ENCODE results near the gene GSDMA.

GSDMA gene

DNA sequence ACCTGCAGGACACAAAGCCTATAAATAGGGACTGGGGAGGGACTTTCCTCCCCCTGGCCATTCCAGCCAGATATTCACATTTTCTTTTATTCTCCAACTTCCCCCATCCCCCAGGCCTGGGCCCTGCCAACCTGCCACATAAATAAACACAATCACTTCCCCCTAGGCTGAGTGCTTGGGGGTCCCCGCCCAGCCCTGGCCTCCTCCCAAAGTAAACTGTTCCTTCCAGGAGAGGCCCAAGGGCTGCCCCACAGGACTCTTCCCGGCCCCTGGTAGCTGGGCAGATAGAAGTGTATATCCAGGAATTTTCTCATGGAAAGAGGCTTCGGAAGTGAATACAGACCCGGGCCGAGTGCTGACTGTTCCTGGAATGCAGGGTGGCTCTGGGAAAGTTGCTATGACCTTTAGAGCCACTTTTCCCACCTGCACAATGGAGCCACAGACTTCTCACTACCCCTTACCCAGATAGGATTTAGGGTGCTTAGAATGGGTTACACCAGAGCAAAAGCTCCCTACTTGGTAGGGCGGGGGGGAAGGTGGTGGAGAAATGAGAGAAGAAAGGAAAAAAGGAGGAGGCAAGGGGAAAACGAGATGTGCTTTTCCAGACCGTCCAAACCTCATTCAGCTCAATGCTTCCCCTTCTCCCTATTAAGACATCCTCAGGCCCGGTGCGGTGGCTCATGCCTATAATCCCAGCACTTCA is 60.9 kb downstream of the GSDMA start:
- TF ChIP-seq, protein P1, sequence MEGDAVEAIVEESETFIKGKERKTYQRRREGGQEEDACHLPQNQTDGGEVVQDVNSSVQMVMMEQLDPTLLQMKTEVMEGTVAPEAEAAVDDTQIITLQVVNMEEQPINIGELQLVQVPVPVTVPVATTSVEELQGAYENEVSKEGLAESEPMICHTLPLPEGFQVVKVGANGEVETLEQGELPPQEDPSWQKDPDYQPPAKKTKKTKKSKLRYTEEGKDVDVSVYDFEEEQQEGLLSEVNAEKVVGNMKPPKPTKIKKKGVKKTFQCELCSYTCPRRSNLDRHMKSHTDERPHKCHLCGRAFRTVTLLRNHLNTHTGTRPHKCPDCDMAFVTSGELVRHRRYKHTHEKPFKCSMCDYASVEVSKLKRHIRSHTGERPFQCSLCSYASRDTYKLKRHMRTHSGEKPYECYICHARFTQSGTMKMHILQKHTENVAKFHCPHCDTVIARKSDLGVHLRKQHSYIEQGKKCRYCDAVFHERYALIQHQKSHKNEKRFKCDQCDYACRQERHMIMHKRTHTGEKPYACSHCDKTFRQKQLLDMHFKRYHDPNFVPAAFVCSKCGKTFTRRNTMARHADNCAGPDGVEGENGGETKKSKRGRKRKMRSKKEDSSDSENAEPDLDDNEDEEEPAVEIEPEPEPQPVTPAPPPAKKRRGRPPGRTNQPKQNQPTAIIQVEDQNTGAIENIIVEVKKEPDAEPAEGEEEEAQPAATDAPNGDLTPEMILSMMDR (conservative IDR thresholded peaks at IDR 0.05; ENCODE audit: low read depth) = no peak
- DNase-seq (ENCODE audit: low spot score) = no peak
- POLR2A ChIA-PET (ENCODE audit: low non-redundant PET) = no interaction called here
- CTCF ChIA-PET = interaction anchor here (0.8 to 1.0 kb wide), 2 partner anchors 12 to 16 kb away, joined by 3 read pairs; no protein-coding TSS in a partner anchor
- peak overlapping the region; percentile 99 for H3K27ac ChIP-seq

DNA sequence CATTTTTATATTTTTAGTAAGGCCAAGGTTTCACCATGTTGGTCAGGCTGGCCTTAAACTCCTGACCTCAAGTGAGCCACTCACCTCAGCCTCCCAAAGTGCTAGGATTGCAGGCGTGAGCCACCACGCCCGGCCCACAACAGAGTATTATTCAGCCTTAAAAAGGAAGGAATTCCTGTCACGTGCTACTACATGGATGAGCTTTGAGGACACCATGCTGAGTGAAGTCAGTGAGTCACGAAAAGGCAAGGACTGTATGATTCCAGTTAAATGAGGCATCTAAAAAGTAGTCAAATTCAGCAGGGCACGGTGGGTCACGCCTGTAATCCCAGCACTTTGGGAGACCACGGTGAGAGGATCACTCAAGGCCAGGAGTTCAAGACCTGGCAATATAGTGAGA is 62.1 kb downstream of the GSDMA start:
- POLR2A ChIA-PET (ENCODE audit: low non-redundant PET) = interaction anchor here (0.6 kb wide), 1 partner anchor 51 kb away, joined by 3 read pairs; no protein-coding TSS in a partner anchor

DNA sequence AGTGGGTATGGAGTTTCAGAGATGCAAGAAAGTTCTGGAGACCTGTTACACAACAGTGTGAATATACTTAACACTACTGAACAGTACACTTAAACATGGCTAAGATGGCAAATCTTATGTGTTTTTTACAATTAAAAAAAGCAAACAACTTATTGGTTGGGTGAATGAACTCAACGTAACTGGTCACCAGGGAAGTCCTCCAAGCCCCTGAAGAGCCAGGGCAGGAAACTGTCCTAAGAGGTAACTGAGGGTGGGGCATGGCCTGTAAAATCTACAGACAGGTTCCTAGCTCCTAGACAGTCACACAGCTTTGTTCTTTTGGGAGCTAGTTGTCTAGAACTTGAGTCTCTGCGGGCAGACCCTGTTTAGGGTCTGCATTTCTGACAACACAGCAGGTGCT is 62.8 kb downstream of the GSDMA start:
- peak overlapping the region; percentile 99 for H3K27ac ChIP-seq
- no peak for DNase-seq (ENCODE audit: low spot score)
- ChIA-PET POLR2A (ENCODE audit: low non-redundant PET) (interaction anchor here (0.6 kb wide), 1 partner anchor 52 kb away, joined by 3 read pairs; no protein-coding TSS in a partner anchor), CTCF (interaction anchor here (0.6 to 3.9 kb wide), 7 partner anchors 9 to 90 kb away, joined by 3 to 57 read pairs (median 3); partner anchors contain the start of gene CSF3)
- TF ChIP-seq, protein P1 (conservative IDR thresholded peaks at IDR 0.05; ENCODE audit: low read depth) = no peak

More for the DNA sequence above, 62.1 kb downstream of the GSDMA start:
- peak overlapping the region; percentile 99 for H3K27ac ChIP-seq
- TF ChIP-seq, protein P1 (conservative IDR thresholded peaks at IDR 0.05; ENCODE audit: low read depth) = no peak
- no peak for DNase-seq (ENCODE audit: low spot score)
- CTCF ChIA-PET = interaction anchor here (0.7 to 3.9 kb wide), 3 partner anchors 10 to 62 kb away, joined by 3 to 57 read pairs (median 3); partner anchors contain the start of gene CSF3

DNA sequence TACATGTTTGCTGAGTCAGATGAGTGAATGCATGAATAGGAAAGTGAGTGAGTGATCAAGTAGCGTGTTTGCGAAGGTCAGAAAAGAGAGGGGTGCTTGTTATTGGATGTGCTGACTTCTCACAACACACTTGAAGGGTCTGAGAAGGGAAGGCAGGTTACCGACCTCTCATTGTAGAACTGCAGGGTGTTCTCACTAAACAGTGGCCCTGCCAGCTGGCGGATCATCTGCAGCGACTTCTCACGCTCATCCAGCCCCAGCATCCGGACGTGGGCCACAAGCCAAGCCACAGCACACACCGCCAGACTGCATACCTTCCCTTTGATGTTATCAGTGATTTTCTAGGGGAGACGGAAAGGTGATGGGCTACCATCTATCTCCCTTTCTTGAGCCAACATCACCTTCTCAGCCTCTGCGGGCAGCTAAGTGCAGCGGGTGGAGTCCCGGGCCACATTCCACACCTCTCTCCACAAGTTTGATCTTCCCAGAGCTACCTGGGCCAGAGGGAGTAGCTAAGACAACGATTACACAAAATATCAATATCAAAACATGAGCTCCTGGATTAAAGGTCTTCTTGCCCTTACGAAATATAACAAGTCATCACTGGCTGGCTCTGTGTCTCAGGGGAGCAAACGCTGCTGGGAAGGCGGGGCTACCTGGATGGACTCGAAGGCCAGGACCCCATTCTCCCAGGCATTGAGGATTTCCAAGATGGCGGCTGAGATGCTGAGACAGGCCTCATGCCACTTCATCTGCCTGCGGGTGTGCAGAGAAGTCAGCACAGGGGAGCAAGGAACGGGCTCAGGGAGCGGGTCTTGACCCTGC is 63.4 kb downstream of the GSDMA start:
- ChIA-PET POLR2A (ENCODE audit: low non-redundant PET) (no interaction called here), CTCF (interaction anchor here (0.6 to 3.9 kb wide), 18 partner anchors 8 to 502 kb away, joined by 3 to 57 read pairs (median 4); partner anchors contain the start of gene CSF3)
- peak overlapping the region; percentile 99 for H3K27ac ChIP-seq
- TF ChIP-seq, protein P1 (conservative IDR thresholded peaks at IDR 0.05; ENCODE audit: low read depth) = no peak
- no peak for DNase-seq (ENCODE audit: low spot score)

DNA sequence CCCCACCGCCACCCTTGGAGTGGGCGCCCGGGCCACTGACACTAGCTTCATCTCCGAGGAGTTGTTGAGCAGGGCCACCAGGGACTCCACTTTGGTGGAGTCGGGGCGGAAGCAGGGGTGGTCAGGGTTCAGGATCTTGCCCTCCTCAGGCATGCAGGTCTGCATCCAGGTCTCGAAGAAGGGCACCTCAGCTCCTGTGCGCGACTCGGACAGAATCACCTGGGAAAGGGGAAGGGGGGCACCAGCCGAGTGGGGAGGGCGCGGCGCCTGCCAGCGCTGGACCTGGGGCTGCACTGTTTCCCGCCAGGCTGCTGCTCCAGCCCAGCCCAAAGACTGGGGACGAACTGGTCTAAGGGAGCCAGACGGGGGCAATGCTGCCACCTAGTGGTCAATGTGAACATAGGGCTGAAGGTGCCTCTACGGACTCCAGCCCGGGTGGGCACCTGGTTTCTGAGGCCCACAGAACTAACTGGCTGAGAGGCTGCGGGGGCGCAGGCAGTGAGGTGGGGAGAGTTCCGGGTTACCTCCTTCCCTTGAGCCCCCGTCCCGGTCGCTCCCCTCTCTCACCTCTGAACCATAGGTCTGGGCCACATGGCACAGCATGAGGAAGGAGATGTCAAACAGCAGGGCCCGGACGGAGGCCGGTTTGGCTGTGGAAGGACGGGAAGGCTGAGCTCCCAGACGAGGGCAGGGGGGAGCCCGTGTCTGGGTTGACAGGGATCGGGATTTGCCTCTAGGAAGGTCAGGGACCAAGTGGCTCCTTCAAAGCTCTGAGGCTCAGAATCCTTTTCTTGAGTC is 64.2 kb downstream of the GSDMA start:
- POLR2A ChIA-PET (ENCODE audit: low non-redundant PET) = no interaction called here
- peak; percentile 86 for DNase-seq (ENCODE audit: low spot score)
- peak overlapping the region; percentile 99 for H3K27ac ChIP-seq
- CTCF ChIA-PET = interaction anchor here (0.6 to 3.9 kb wide), 25 partner anchors 8 to 675 kb away, joined by 3 to 57 read pairs (median 4); partner anchors contain the start of gene CSF3
- TF ChIP-seq, protein P1 (conservative IDR thresholded peaks at IDR 0.05; ENCODE audit: low read depth) = peak; percentile 88
